Body of pancreas (tissue), 4 donors: ENCODE results near the gene TMEM178B.
"Not testable (repeated sequence)": the region's sequence is repeated elsewhere in the genome, so short reads cannot be mapped to it uniquely, and the experiment has no call there.

Experiments
- CTCF ChIP-seq, 7 experiments: fragments of 450-650 bp in 4 of 7; fragments of 200-600 bp in 3 of 7; sonication (generic) in 3 of 7; IDR thresholded peaks; one replicate each; pipeline ENCODE4 v1.5.1; 2016 to 2019; ENCODE audit warnings: antibody characterized with exemption in 7 of 7
- POLR2A ChIP-seq, 3 donors: fragments of 450-650 bp; IDR thresholded peaks; one replicate each; pipeline ENCODE4 v1.6.1; 2016; ENCODE audit warnings: antibody characterized with exemption in 3 of 3, mild to moderate bottlenecking in 2 of 3

- TF ChIP-seq POLR2A, CTCF (IDR thresholded peaks at IDR 0.05): not testable (repeated sequence)
Measured at GRCh38 chr7:141383356-141383755, 309.5 kb downstream of the TMEM178B start.
